Thoracic aorta (tissue), 2 donors: Measurements from ENCODE around the gene RGS14. TPM values are rescaled to one million over a fixed set of nuclear protein-coding genes. Genes with fewer than 3 reads are reported as not detected.

Source experiments
- ATAC-seq: fragments of 150-250 bp; one replicate; pipeline ENCODE4 v1.8.0; 2017; ENCODE audit warnings: low read depth; ENCODE audit not compliant: insufficient number of reproducible peaks, low FRiP score
- DNase-seq: peaks from one replicate; pipeline ENCODE4 v3.0.0-alpha.2; 2020; ENCODE audit warnings: low spot score
- H3K27ac ChIP-seq, 2 donors: fragments of 200-600 bp; sonication (generic); 1 replicate in 1 of 2; 2 replicates in 1 of 2; pipeline ENCODE4 v1.5.1; 2016; ENCODE audit warnings: mild to moderate bottlenecking in 2 of 2, moderate library complexity in 2 of 2
- H3K27me3 ChIP-seq: fragments of 200-600 bp; sonication (generic); replicated peaks from 2 replicates; pipeline ENCODE4 v1.6.0; 2016; ENCODE audit warnings: mild to moderate bottlenecking; ENCODE audit not compliant: insufficient read depth
- H3K36me3 ChIP-seq: fragments of 200-600 bp; sonication (generic); one replicate; pipeline ENCODE4 v1.5.1; 2016
- H3K4me1 ChIP-seq, 2 donors: fragments of 200-600 bp; sonication (generic); 1 replicate in 1 of 2; 2 replicates in 1 of 2; pipeline versions ENCODE4 v1.5.1 to v1.6.0; 2016; ENCODE audit warnings: low read depth in 2 of 2, mild to moderate bottlenecking in 1 of 2; ENCODE audit not compliant: control insufficient read depth in 1 of 2
- H3K4me3 ChIP-seq: fragments of 200-600 bp; sonication (generic); 2 replicates; pipeline ENCODE4 v1.5.1; 2016; ENCODE audit warnings: mild to moderate bottlenecking
- H3K9me3 ChIP-seq: fragments of 200-600 bp; sonication (generic); 2 replicates; pipeline ENCODE4 v1.5.1; 2016
- total RNA-seq, 2 donors: library from RNA; depleted of rRNA; stranded (reverse); fragments of >200 nt; gene quantifications; one replicate each; pipeline versions ENCODE4 v1.1.0 to v1.2.3, GENCODE V29; 2016
- TF ChIP-seq, protein P1 (sequence below): fragments of 200-600 bp; sonication (generic); IDR thresholded peaks from one replicate; pipeline ENCODE4 v1.5.1; 2019; ENCODE audit warnings: antibody characterized with exemption

RGS14 gene
- total RNA-seq, 2 donors from 2014 or later: 4.9 to 12.6 TPM

- H3K36me3 ChIP-seq: peaks cover 7% of the 10 kb centered on the region
- no peaks in the 10 kb centered on the region for H3K9me3 ChIP-seq
- H3K4me3 ChIP-seq: peak overlapping the region; percentile 90
- peaks cover 5 to 24% of the 10 kb centered on the region in 2 donors for H3K4me1 ChIP-seq
- H3K27ac ChIP-seq: no peak overlapping the region
- H3K27me3 ChIP-seq: no peaks in the 10 kb centered on the region
- ATAC-seq: no peak
- no peak for DNase-seq
- TF ChIP-seq, protein P1, sequence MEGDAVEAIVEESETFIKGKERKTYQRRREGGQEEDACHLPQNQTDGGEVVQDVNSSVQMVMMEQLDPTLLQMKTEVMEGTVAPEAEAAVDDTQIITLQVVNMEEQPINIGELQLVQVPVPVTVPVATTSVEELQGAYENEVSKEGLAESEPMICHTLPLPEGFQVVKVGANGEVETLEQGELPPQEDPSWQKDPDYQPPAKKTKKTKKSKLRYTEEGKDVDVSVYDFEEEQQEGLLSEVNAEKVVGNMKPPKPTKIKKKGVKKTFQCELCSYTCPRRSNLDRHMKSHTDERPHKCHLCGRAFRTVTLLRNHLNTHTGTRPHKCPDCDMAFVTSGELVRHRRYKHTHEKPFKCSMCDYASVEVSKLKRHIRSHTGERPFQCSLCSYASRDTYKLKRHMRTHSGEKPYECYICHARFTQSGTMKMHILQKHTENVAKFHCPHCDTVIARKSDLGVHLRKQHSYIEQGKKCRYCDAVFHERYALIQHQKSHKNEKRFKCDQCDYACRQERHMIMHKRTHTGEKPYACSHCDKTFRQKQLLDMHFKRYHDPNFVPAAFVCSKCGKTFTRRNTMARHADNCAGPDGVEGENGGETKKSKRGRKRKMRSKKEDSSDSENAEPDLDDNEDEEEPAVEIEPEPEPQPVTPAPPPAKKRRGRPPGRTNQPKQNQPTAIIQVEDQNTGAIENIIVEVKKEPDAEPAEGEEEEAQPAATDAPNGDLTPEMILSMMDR: no peak
Observed at GRCh38 chr5:177310757-177311391, 46.9 kb upstream of the RGS14 start.

- no peak overlapping the region for H3K27ac ChIP-seq
- no peaks in the 10 kb centered on the region for H3K9me3 ChIP-seq
- H3K36me3 ChIP-seq: peaks cover 4% of the 10 kb centered on the region
- no peaks in the 10 kb centered on the region for H3K27me3 ChIP-seq
- no peak for ATAC-seq
- TF ChIP-seq, protein P1: no peak
- no peak for DNase-seq
- peaks cover 5 to 23% of the 10 kb centered on the region in 2 donors for H3K4me1 ChIP-seq
- peak overlapping the region; percentile 90 for H3K4me3 ChIP-seq
Observed at GRCh38 chr5:177311392-177311722, 46.4 kb upstream of the RGS14 start.

DNA sequence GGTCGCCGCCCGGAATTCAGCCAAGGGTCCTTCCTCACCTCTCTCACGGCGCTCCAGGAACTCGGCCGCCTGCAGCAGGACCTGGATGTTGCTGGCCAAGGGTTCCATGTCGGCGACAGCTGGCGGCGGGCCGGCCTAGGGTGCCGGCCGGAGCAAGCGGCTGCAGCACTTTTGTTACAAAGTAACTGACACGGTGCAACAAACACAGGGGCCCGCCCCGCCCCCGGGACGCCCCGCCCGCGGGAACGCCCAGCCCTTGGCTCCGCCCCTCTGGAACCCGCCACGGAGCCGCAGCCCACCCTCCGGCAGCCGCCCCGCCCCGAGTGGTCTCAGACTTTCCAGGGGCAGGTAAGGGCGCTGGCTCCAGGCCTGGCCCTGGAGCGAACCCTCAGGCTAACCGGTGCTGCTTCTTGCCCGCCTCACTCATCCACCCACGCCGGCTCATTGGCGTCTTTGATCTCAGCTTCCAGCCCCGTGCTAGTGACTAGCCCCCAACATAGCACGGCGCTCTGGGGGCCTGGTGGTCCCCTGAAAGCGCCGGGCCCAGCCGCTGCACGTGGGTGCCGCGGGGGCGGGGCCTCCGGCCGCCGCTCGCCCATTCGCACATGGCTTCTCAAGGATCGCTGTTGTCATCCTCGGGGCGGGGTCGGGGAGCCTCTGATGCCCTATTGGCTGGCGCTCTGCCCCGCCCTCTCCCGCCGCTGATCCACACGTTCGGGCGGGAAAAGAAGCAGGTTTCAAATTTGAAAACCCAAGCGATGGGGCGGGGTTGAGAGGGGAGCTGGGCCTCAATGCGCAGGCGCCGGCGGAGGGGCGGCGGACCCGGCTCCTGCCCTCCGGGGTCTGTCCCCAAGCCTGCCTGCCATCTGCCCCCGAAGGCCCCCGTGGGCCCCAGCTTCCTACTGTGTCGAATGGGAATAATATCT is 45.7 kb upstream of the RGS14 start, which contains the start of gene MXD3:
Gene MXD3, minus strand, starts transcription at position 176 of the 926 bp plus-strand sequence. Its CDS starts 68 bp downstream, at position 108.
- no peak within 1 kb of the TSS for H3K27ac ChIP-seq

DNA sequence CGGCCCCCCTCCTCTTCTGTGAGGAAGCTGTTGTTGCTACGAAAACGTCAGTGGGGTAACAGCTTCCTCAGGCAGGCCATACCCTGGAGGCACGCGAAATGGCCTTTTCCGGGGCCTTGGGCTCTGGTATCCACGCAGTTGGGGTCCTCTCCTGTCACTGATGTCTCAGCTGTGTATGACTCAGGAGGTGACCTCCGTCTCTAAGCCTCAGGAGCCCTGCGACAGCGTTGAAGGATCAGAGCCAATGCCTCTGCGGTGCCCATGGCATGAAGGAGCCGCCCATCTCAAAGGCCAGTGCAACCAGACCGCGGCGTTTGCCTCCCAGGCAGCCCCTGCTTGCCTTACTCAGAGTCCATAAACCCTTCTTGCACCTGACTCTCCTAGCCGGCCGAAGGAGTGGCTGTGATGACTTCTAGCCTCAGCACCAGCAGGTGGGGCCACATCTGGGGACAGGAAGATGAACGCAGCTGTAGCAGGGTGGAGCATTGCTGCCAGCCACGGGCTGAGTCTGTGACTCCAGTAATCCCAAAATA is 45.0 kb upstream of the RGS14 start:
- Histone ChIP-seq H3K4me1 (peaks cover 5 to 23% of the 10 kb centered on the region in 2 donors), H3K4me3 (peak overlapping the region; percentile 90), H3K36me3 (no peaks in the 10 kb centered on the region), H3K9me3 (no peaks in the 10 kb centered on the region), H3K27ac (no peak overlapping the region), H3K27me3 (no peaks in the 10 kb centered on the region)
- DNase-seq (no peak), ATAC-seq (no peak)
- TF ChIP-seq, protein P1: no peak

More for the DNA sequence above, 45.7 kb upstream of the RGS14 start, which contains the start of gene MXD3:
- no peaks in the 10 kb centered on the region for H3K9me3 ChIP-seq
- peak within 1 kb of the TSS; percentile 90 for H3K4me3 ChIP-seq
- H3K27me3 ChIP-seq: no peaks in the 10 kb centered on the region
- peak; percentile 96 for DNase-seq
- H3K4me1 ChIP-seq: peaks cover 5 to 23% of the 10 kb centered on the region in 2 donors
- TF ChIP-seq, protein P1: no peak
- peaks cover 4% of the 10 kb centered on the region for H3K36me3 ChIP-seq
- peak; percentile 79 for ATAC-seq
